ENCODE results near the gene NCAM1. TPM values are rescaled to one million over a fixed set of nuclear protein-coding genes. Genes with fewer than 3 reads are reported as not detected.
"Not testable (repeated sequence)": the region's sequence is repeated elsewhere in the genome, so short reads cannot be mapped to it uniquely, and the experiment has no call there.

Gene NCAM1
- total and polyA plus RNA-seq, 7 donors, result 0.46 to 124 (median 64.2) TPM

GRCh38 chr11:113293936-113294335, 332.7 kb downstream of the NCAM1 start:
- no peaks in the 10 kb centered on the region for H3K9me3 ChIP-seq
- no peaks in the 10 kb centered on the region for H3K4me1 ChIP-seq
- intact Hi-C loops (cut with DNase I), result no loop called here
- no peak overlapping the region for H3K4me3 ChIP-seq
- TF ChIP-seq POLR2AphosphoS5 (IDR thresholded peaks at IDR 0.05), result no peak
- no peak for TF ChIP-seq EP300 (IDR thresholded peaks at IDR 0.05)
- TF ChIP-seq CTCF (IDR thresholded peaks at IDR 0.05), result no peak
- no peak for TF ChIP-seq POLR2A (IDR thresholded peaks at IDR 0.05)
- no peak overlapping the region for H3K27ac ChIP-seq
- DNase-seq, result no peak
- 70 to 87% methylated on average over 5 of the region's 5 CpGs for WGBS, 2 donors
- H3K27me3 ChIP-seq, result peaks cover 0 to 4% (median 0%) of the 10 kb centered on the region in 3 donors
- no peaks in the 10 kb centered on the region for H3K36me3 ChIP-seq

- H3K27ac ChIP-seq, result no peak overlapping the region
- TF ChIP-seq EP300 (IDR thresholded peaks at IDR 0.05) (no peak), POLR2A (IDR thresholded peaks at IDR 0.05) (no peak), POLR2AphosphoS5 (IDR thresholded peaks at IDR 0.05) (no peak), CTCF (IDR thresholded peaks at IDR 0.05) (no peak)
- H3K4me3 ChIP-seq, result no peak overlapping the region
- WGBS, 2 donors, result 87 to 89% methylated on average over 7 of the region's 7 CpGs
- peaks cover 0 to 4% (median 0%) of the 10 kb centered on the region in 3 donors for H3K27me3 ChIP-seq
- no peaks in the 10 kb centered on the region for H3K36me3 ChIP-seq
- no peaks in the 10 kb centered on the region for H3K4me1 ChIP-seq
- intact Hi-C loops (cut with DNase I), result no loop called here
- no peaks in the 10 kb centered on the region for H3K9me3 ChIP-seq
- DNase-seq, result no peak
Observed at GRCh38 chr11:113295993-113296392, 334.8 kb downstream of the NCAM1 start.

- Histone ChIP-seq H3K36me3 (no peaks in the 10 kb centered on the region), H3K9me3 (no peaks in the 10 kb centered on the region), H3K4me3 (no peak overlapping the region), H3K27me3 (peaks cover 0 to 4% (median 0%) of the 10 kb centered on the region in 3 donors), H3K27ac (no peak overlapping the region), H3K4me1 (no peaks in the 10 kb centered on the region)
- no peak for DNase-seq
- TF ChIP-seq CTCF (IDR thresholded peaks at IDR 0.05), result no peak
- no peak for TF ChIP-seq POLR2A (IDR thresholded peaks at IDR 0.05)
- TF ChIP-seq EP300 (IDR thresholded peaks at IDR 0.05), result no peak
- WGBS, 2 donors, result 86% methylated on average over 2 of the region's 2 CpGs
- intact Hi-C loops (cut with DNase I), result no loop called here
Observed at GRCh38 chr11:113296447-113297205, 335.4 kb downstream of the NCAM1 start.

GRCh38 chr11:113298496-113298895, 337.3 kb downstream of the NCAM1 start:
- 91 to 92% methylated on average over 3 of the region's 3 CpGs for WGBS, 2 donors
- H3K4me1 ChIP-seq; DNase-seq; H3K4me3 ChIP-seq; H3K36me3 ChIP-seq; H3K27me3 ChIP-seq; intact Hi-C loops (cut with DNase I); H3K27ac ChIP-seq; H3K9me3 ChIP-seq: not testable (repeated sequence)

GRCh38 chr11:113304916-113305315, 343.7 kb downstream of the NCAM1 start:
- H3K9me3 ChIP-seq, result no peaks in the 10 kb centered on the region
- intact Hi-C loops (cut with DNase I), result loop anchor here (1.0 to 5.0 kb wide), 3 partner anchors 227 to 492 kb away; no protein-coding TSS in a partner anchor
- H3K27ac ChIP-seq, result no peak overlapping the region
- no peaks in the 10 kb centered on the region for H3K4me1 ChIP-seq
- H3K27me3 ChIP-seq, result no peaks in the 10 kb centered on the region
- no peaks in the 10 kb centered on the region for H3K36me3 ChIP-seq
- DNase-seq, result no peak
- H3K4me3 ChIP-seq, result no peak overlapping the region
- no peak for TF ChIP-seq CTCF (IDR thresholded peaks at IDR 0.05)
- no peak for TF ChIP-seq POLR2AphosphoS5 (IDR thresholded peaks at IDR 0.05)
- TF ChIP-seq POLR2A (IDR thresholded peaks at IDR 0.05), result no peak
- no peak for TF ChIP-seq EP300 (IDR thresholded peaks at IDR 0.05)

Data from sigmoid colon (tissue), 7 donors.